Esophagus (tissue), 2 donors: ENCODE data around the gene KRTAP10-9. TPM values are rescaled to one million over a fixed set of nuclear protein-coding genes. Genes with fewer than 3 reads are reported as not detected.
"Not testable (repeated sequence)": the region's sequence is repeated elsewhere in the genome, so short reads cannot be mapped to it uniquely, and the experiment has no call there.

Experiments used
- H3K27ac ChIP-seq, 2 donors: one replicate each; pipeline ENCODE4 v1.5.1; 2013; ENCODE audit warnings: low read depth in 2 of 2, mild to moderate bottlenecking in 2 of 2, inconsistent platforms in 1 of 2, low read length in 1 of 2, moderate library complexity in 1 of 2
- H3K27me3 ChIP-seq, 2 donors: one replicate each; pipeline ENCODE4 v1.6.1; 2013; ENCODE audit warnings: low read length in 2 of 2, control low read depth in 1 of 2, mild to moderate bottlenecking in 1 of 2; ENCODE audit not compliant: insufficient read depth in 2 of 2, control insufficient read depth in 1 of 2
- H3K36me3 ChIP-seq, 2 donors: one replicate each; pipeline ENCODE4 v1.6.1; 2013; ENCODE audit warnings: low read length in 1 of 2; ENCODE audit not compliant: control insufficient read depth in 2 of 2, insufficient read depth in 2 of 2
- H3K4me1 ChIP-seq, 2 donors: one replicate each; pipeline ENCODE4 v1.6.1; 2013; ENCODE audit warnings: low read length in 1 of 2; ENCODE audit not compliant: control insufficient read depth in 2 of 2, insufficient read depth in 2 of 2
- H3K4me3 ChIP-seq, 2 donors: one replicate each; pipeline ENCODE4 v1.5.1; 2013; ENCODE audit warnings: low read length in 2 of 2, mild to moderate bottlenecking in 2 of 2, low read depth in 1 of 2, moderate library complexity in 1 of 2
- H3K9me3 ChIP-seq, 2 donors: one replicate each; pipeline ENCODE4 v1.6.1; 2013; ENCODE audit warnings: mild to moderate bottlenecking in 2 of 2, low read depth in 1 of 2, low read length in 1 of 2, moderate library complexity in 1 of 2; ENCODE audit not compliant: control insufficient read depth in 2 of 2, insufficient read depth in 1 of 2
- WGBS, 2 donors: extraction: QIAGEN DNeasy Blood & Tissue Kit; methylation state at CpG; one replicate each; pipeline ENCODE4 v1.1.7; 2013; 5-methylcytosine and 5-hydroxymethylcytosine counted together
- polyA plus RNA-seq, 2 donors: library from polyadenylated mRNA; stranded (reverse); fragments of 200-250 nt; gene quantifications; one replicate each; pipeline ENCODE4 v1.2.3, GENCODE V29; 2013
- donor health status: healthy with polysubstance abuse.
- donor health status: Bipolar disorder and iron deficiency.

KRTAP10-9 gene
- polyA plus RNA-seq, 2 donors, result not detected

DNA sequence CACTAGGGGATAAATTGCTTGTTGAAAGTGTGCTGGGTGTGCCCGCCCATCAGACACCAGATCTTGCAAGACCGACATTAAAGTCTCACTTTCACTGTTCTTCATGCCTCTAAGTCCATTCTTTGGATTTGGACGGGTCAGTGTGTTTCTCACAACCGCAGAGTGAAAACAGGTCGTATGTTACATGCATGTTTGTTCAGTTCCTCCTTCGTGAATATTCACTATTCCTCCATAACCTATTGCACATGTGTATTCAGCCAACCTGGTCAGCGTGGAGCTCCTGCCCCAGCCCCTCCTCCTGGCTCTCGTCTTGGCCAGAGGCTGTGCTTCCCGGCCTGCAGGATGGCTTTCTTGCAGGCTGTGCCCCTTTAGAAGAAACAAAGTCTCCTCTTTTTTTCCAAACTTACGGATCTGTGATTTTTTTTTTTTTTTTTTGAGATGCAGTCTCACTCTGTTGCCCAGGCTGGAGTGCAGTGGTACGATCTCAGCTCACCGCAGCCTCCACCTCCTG, 32.4 kb upstream of the KRTAP10-9 start:
- Histone ChIP-seq H3K4me3 (no peak overlapping the region), H3K9me3 (no peaks in the 10 kb centered on the region), H3K27ac (no peak overlapping the region), H3K27me3 (no peaks in the 10 kb centered on the region), H3K4me1 (peaks cover 0 to 9% of the 10 kb centered on the region in 2 donors), H3K36me3 (no peaks in the 10 kb centered on the region)
- WGBS, 2 donors, result 72 to 80% methylated on average over 12 of the region's 12 CpGs

DNA sequence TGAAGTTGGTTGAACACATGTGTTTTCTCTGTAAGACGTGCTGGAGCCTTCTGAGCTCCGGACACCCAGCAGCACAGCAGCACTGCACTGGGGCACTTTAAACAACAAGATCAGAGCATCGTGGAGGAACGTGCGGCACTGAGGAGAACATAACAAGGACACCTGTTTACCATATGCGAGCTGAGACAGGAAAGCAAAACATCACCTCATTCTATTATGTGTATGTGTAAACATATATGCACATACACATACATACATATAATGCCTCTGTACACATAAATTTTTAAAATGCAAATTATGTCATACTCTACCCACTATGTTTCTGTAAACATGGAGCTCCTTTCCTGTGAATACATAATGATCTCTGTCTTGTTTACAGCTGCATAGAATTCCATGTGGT, 31.4 kb upstream of the KRTAP10-9 start:
- Histone ChIP-seq H3K4me3 (no peak overlapping the region), H3K4me1 (peaks cover 0 to 9% of the 10 kb centered on the region in 2 donors), H3K9me3 (no peaks in the 10 kb centered on the region), H3K27ac (no peak overlapping the region), H3K36me3 (no peaks in the 10 kb centered on the region), H3K27me3 (no peaks in the 10 kb centered on the region)
- WGBS, 2 donors, result 70 to 72% methylated on average over 6 of the region's 6 CpGs

DNA sequence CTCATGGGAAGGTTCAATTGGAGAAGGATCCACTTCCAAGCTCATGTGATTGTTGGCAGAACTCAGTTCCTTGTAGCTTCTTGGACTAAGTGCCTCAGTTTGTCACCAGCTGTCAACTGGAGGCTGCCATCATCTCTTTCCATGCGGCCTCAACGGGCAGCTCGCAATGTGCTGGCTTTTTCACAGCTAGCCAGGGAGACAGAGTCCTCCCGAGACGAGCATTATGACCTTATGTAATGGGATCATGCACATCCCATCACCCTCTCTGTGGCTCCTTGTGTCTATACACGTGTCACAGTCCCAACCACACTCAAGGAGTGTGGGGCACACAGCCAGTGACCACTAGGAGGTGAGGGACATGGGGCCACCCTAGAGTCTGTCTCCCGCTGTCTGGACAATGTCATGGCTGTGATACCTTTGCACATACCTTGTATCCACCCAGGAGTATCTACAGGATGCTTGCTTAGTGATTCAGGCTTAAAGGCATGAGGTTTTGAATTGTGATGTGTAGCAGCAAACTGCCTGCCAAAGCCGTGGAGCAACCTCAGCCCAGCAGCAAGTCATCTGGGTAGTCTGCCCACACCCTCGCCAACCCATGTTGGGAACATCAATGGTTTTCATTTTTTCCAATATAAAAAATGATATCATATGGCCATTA, 30.7 kb upstream of the KRTAP10-9 start:
- Histone ChIP-seq H3K4me1 (peaks cover 0 to 11% of the 10 kb centered on the region in 2 donors), H3K27me3 (no peaks in the 10 kb centered on the region), H3K9me3 (no peaks in the 10 kb centered on the region), H3K4me3 (no peak overlapping the region), H3K36me3 (no peaks in the 10 kb centered on the region), H3K27ac (no peak overlapping the region)
- WGBS, 2 donors, result 69 to 72% methylated on average over 9 of the region's 9 CpGs

- H3K9me3 ChIP-seq, result no peaks in the 10 kb centered on the region
- 68 to 69% methylated on average over 11 of the region's 11 CpGs for WGBS, 2 donors
- peaks cover 0 to 2% of the 10 kb centered on the region in 2 donors for H3K4me1 ChIP-seq
- no peaks in the 10 kb centered on the region for H3K36me3 ChIP-seq
- no peak overlapping the region for H3K27ac ChIP-seq
- no peaks in the 10 kb centered on the region for H3K27me3 ChIP-seq
- H3K4me3 ChIP-seq, result no peak overlapping the region
Measured at GRCh38 chr21:44598061-44598460, 28.8 kb upstream of the KRTAP10-9 start.

GRCh38 chr21:44599264-44600029, 27.4 kb upstream of the KRTAP10-9 start:
- no peaks in the 10 kb centered on the region for H3K27me3 ChIP-seq

GRCh38 chr21:44600118-44600978, 26.5 kb upstream of the KRTAP10-9 start, which contains the start of gene KRTAP10-7:
KRTAP10-7 (plus strand) TSS chr21:44600597; CDS start chr21:44600622, 25 bp downstream.
- 65 to 67% methylated on average over 21 to 23 of the region's 23 CpGs for WGBS, 2 donors
- not testable (repeated sequence) for H3K36me3 ChIP-seq, H3K27me3 ChIP-seq, H3K27ac ChIP-seq, H3K4me3 ChIP-seq, H3K4me1 ChIP-seq, H3K9me3 ChIP-seq

More at GRCh38 chr21:44599264-44600029, 27.4 kb upstream of the KRTAP10-9 start:
- no peak overlapping the region for H3K4me3 ChIP-seq
- no peaks in the 10 kb centered on the region for H3K36me3 ChIP-seq
- H3K9me3 ChIP-seq, result no peaks in the 10 kb centered on the region
- peaks cover 0 to 2% of the 10 kb centered on the region in 2 donors for H3K4me1 ChIP-seq
- no peak overlapping the region for H3K27ac ChIP-seq
- WGBS, 2 donors, result 86% methylated on average over 8 of the region's 8 CpGs

GRCh38 chr21:44601091-44601490, 25.8 kb upstream of the KRTAP10-9 start:
- H3K27me3 ChIP-seq, H3K4me1 ChIP-seq, H3K27ac ChIP-seq, H3K9me3 ChIP-seq, H3K4me3 ChIP-seq, H3K36me3 ChIP-seq: not testable (repeated sequence)
- 50 to 59% methylated on average over 10 of the region's 10 CpGs for WGBS, 2 donors

DNA sequence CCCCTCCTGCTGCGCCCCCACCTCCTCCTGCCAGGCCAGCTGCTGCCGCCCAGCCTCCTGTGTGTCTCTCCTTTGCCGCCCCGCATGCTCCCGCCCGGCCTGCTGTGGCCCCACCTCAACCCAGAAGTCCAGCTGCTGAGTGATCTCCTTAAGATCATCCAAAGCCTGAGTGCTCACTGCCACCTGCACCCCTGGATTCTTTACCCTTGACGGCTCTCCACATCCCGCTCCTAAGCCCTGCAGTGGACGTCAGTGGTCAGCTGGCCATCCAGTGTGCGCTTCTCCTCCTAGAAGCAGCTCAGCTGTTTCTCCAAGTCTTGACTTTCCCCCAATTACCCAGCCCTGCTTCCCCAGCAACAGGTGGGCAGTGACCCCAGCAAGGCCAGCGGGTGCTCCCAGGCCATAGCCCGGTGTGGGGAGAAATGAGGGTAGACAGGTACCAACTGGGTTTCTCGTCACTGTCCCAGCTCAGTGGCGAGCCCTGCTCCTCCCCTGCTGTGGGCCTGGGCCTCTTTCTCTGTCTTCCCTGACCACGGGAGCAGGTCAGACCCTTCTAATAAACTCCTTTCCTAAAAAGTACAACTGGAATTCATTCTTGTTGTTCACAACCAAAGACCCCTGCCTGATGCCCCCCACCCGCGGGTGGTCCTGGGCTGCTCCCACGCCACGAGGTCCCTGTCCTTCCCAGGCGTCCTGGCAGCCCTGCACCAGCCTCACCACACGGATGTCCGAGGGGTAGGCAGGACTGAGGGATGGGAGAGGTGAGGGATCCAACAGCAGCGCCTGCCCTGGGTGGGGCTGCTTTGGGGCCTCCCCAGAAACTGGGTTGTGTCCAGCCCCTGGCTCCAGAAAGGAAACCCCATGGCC, 25.1 kb upstream of the KRTAP10-9 start:
- no peak overlapping the region for H3K4me3 ChIP-seq
- H3K27ac ChIP-seq, result no peak overlapping the region
- WGBS, 2 donors, result 70 to 82% methylated on average over 23 of the region's 23 CpGs
- peaks cover 0 to 2% of the 10 kb centered on the region in 2 donors for H3K4me1 ChIP-seq
- no peaks in the 10 kb centered on the region for H3K9me3 ChIP-seq
- H3K27me3 ChIP-seq, result no peaks in the 10 kb centered on the region
- H3K36me3 ChIP-seq, result no peaks in the 10 kb centered on the region
